ENCODE data around the gene SCAMP5. TPM values are rescaled to one million over a fixed set of nuclear protein-coding genes. Genes with fewer than 3 reads are reported as not detected.
A peak's percentile ranks its signal among the peaks of the same experiment; 100 is the strongest.

Gene SCAMP5
- total RNA-seq (under 1 TPM; 0.23 to 0.36 TPM), polyA plus RNA-seq (under 1 TPM in 2 of 3 donors, not detected in 1; 0.09 to 0.19 TPM), total RNA-seq (0.34 to 0.64 (median 0.52) reads per million in 6 experiments)

- Mint-ChIP-seq H3K27ac (peak within 1 kb of the TSS in 7 of 10 donors; percentile 22 to 84 (median 61)), H3K4me3 (peak within 1 kb of the TSS; percentile 77 to 94 (median 83)), H3K4me1 (peaks cover 15 to 18% (median 17%) of the 10 kb centered on the region in 4 donors), H3K9me3 (peaks cover 0 to 11% (median 0%) of the 10 kb centered on the region in 9 donors), H3K36me3 (peaks cover 0 to 5% (median 0%) of the 10 kb centered on the region in 3 donors), H3K27me3 (peaks cover 21 to 40% (median 34%) of the 10 kb centered on the region in 5 donors)
- ATAC-seq (peak; percentile 98), DNase-seq (peak; percentile 84 to 96 (median 90))
- POLR2A ChIA-PET, result interaction anchor here (0.5 to 1.0 kb wide), 4 partner anchors 13 to 1742 kb away, joined by 3 to 4 read pairs (median 3); partner anchors contain the start of genes C15orf39 and PPCDC
These were observed at the start of gene SCAMP5 for GRCh38 chr15:74995182-74995778. Gene SCAMP5, plus strand, starts transcription at chr15:74995563. Its CDS starts 16,277 bp downstream, at chr15:75011840.

GRCh38 chr15:74950078-74950908, 45.1 kb upstream of the SCAMP5 start:
- POLR2A ChIA-PET, result interaction anchor here (0.6 to 2.0 kb wide), 6 partner anchors 12 to 179 kb away, joined by 3 to 10 read pairs (median 4); partner anchors contain the start of gene COX5A
- Mint-ChIP-seq H3K36me3 (no peaks in the 10 kb centered on the region), H3K27me3 (no peaks in the 10 kb centered on the region), H3K27ac (peak overlapping the region in 1 of 10 donors; percentile 4), H3K4me1 (peaks cover 5 to 13% (median 8%) of the 10 kb centered on the region in 4 donors), H3K4me3 (no peak overlapping the region), H3K9me3 (no peaks in the 10 kb centered on the region)
- peak; percentile 88 to 96 for ATAC-seq
- peak; percentile 57 to 88 (median 76) for DNase-seq

DNA sequence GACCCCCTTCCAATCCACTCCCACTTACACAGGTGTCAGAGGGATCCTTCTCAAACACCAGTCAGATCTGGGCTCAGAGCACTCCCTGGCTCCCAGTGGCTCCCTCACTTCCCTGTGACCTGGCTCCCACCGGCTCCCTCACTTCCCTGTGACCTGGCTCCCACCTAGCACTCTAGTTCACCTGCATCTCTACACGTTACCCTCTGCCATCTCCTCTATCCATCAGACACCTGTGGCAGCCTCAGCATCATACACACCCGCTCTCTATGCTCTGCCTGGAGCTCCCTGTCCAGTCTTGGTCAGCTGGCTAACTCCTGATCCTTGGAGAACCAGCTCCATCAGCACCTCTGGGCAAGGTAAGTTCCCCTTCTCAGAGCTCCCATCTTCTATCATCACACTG, 44.4 kb upstream of the SCAMP5 start:
- H3K36me3 Mint-ChIP-seq, result no peaks in the 10 kb centered on the region
- H3K27me3 Mint-ChIP-seq, result peaks cover 0 to 3% (median 0%) of the 10 kb centered on the region in 5 donors
- no peak overlapping the region for H3K27ac Mint-ChIP-seq
- POLR2A ChIA-PET, result interaction anchor here (0.6 to 2.0 kb wide), 6 partner anchors 13 to 428 kb away, joined by 3 to 10 read pairs (median 4); partner anchors contain the start of gene COX5A
- ATAC-seq (no peak), DNase-seq (no peak)
- peaks cover 5 to 20% (median 13%) of the 10 kb centered on the region in 4 donors for H3K4me1 Mint-ChIP-seq
- H3K4me3 Mint-ChIP-seq, result peak overlapping the region in 1 of 10 donors; percentile 47
- no peaks in the 10 kb centered on the region for H3K9me3 Mint-ChIP-seq

DNA sequence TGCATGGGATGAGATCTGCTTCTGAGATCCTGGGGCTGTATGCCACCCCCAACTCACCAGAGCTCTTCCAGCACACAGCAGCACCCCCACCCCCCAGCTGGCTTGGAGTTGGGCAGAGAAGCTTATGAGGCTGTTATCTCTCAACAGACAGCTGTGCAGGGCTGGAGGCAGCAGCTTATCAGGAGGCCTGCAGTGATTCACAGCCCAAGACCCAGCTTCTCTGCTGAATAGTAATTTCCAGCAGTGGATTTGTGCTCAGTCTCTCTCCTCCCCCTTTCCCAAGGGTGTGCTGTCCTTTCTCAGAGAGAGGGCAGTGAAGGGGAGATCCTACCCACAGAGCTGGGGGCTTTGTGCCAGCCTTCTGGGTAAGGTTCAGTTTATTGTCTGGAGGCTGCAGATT, 40.8 kb upstream of the SCAMP5 start:
- no peak for ATAC-seq
- Mint-ChIP-seq H3K4me1 (peaks cover 13 to 45% (median 34%) of the 10 kb centered on the region in 4 donors), H3K27me3 (peaks cover 10 to 25% (median 18%) of the 10 kb centered on the region in 5 donors), H3K9me3 (no peaks in the 10 kb centered on the region), H3K4me3 (peak overlapping the region in 5 of 10 donors; percentile 39 to 71 (median 50)), H3K27ac (no peak overlapping the region), H3K36me3 (peaks cover 0 to 2% (median 0%) of the 10 kb centered on the region in 3 donors)
- no peak for DNase-seq
- POLR2A ChIA-PET, result interaction anchor here (0.8 to 1.5 kb wide), 3 partner anchors 16 to 49 kb away, joined by 3 read pairs; partner anchors contain the start of gene COX5A

GRCh38 chr15:74955017-74955416, 40.3 kb upstream of the SCAMP5 start:
- H3K27ac Mint-ChIP-seq, result no peak overlapping the region
- ATAC-seq (no peak), DNase-seq (no peak)
- peak overlapping the region; percentile 15 to 72 (median 50) for H3K4me3 Mint-ChIP-seq
- POLR2A ChIA-PET, result interaction anchor here (1.2 to 1.5 kb wide), 2 partner anchors 16 to 17 kb away, joined by 3 read pairs; partner anchors contain the start of gene COX5A
- H3K4me1 Mint-ChIP-seq, result peaks cover 14 to 46% (median 35%) of the 10 kb centered on the region in 4 donors
- peaks cover 10 to 30% (median 23%) of the 10 kb centered on the region in 5 donors for H3K27me3 Mint-ChIP-seq
- no peaks in the 10 kb centered on the region for H3K9me3 Mint-ChIP-seq
- H3K36me3 Mint-ChIP-seq, result peaks cover 0 to 2% (median 0%) of the 10 kb centered on the region in 3 donors

- no peak overlapping the region for H3K27ac Mint-ChIP-seq
- peak overlapping the region; percentile 32 to 86 (median 50) for H3K4me3 Mint-ChIP-seq
- H3K27me3 Mint-ChIP-seq, result peaks cover 10 to 31% (median 26%) of the 10 kb centered on the region in 5 donors
- POLR2A ChIA-PET, result interaction anchor here (0.7 to 1.7 kb wide), 4 partner anchors 18 to 339 kb away, joined by 3 to 10 read pairs (median 4); partner anchors contain the start of genes COX5A and PPCDC
- DNase-seq (peak; percentile 28 to 71 (median 48)), ATAC-seq (peak; percentile 61 to 63)
- no peaks in the 10 kb centered on the region for H3K9me3 Mint-ChIP-seq
- H3K4me1 Mint-ChIP-seq, result peaks cover 10 to 40% (median 33%) of the 10 kb centered on the region in 4 donors
- peaks cover 0 to 2% (median 0%) of the 10 kb centered on the region in 3 donors for H3K36me3 Mint-ChIP-seq
These were observed 39.3 kb upstream of the SCAMP5 start for GRCh38 chr15:74955796-74956647.

GRCh38 chr15:74956648-74957475, 38.5 kb upstream of the SCAMP5 start, which contains the start of gene RPP25:
Gene RPP25, minus strand, starts transcription at chr15:74956772. Its CDS starts 189 bp downstream, at chr15:74956583.
- Mint-ChIP-seq H3K4me3 (peak within 1 kb of the TSS; percentile 71 to 86 (median 80)), H3K36me3 (peaks cover 0 to 2% (median 0%) of the 10 kb centered on the region in 3 donors), H3K27me3 (peaks cover 10 to 33% (median 29%) of the 10 kb centered on the region in 5 donors), H3K27ac (peak within 1 kb of the TSS in 2 of 10 donors; percentile 15 to 37), H3K9me3 (no peaks in the 10 kb centered on the region), H3K4me1 (peaks cover 9 to 40% (median 33%) of the 10 kb centered on the region in 4 donors)
- DNase-seq, result peak; percentile 18 to 77 (median 51)
- POLR2A ChIA-PET, result interaction anchor here (0.5 to 1.7 kb wide), 10 partner anchors 11 to 339 kb away, joined by 3 to 10 read pairs (median 4); partner anchors contain the start of genes C15orf39, COX5A, EDC3 and PPCDC
- peak; percentile 85 to 88 for ATAC-seq

- POLR2A ChIA-PET, result interaction anchor here (0.8 to 1.7 kb wide), 5 partner anchors 20 to 262 kb away, joined by 3 to 10 read pairs (median 5); partner anchors contain the start of genes C15orf39, COX5A, EDC3 and PPCDC
- H3K4me3 Mint-ChIP-seq, result peak overlapping the region; percentile 62 to 86 (median 77)
- H3K27ac Mint-ChIP-seq, result no peak overlapping the region
- peaks cover 10 to 33% (median 31%) of the 10 kb centered on the region in 5 donors for H3K27me3 Mint-ChIP-seq
- ATAC-seq, result peak in 1 of 2 donors; percentile 14
- no peak for DNase-seq
- no peaks in the 10 kb centered on the region for H3K9me3 Mint-ChIP-seq
- peaks cover 0 to 2% (median 0%) of the 10 kb centered on the region in 3 donors for H3K36me3 Mint-ChIP-seq
- H3K4me1 Mint-ChIP-seq, result peaks cover 9 to 40% (median 33%) of the 10 kb centered on the region in 4 donors
These were observed 37.8 kb upstream of the SCAMP5 start for GRCh38 chr15:74957476-74958035.

DNA sequence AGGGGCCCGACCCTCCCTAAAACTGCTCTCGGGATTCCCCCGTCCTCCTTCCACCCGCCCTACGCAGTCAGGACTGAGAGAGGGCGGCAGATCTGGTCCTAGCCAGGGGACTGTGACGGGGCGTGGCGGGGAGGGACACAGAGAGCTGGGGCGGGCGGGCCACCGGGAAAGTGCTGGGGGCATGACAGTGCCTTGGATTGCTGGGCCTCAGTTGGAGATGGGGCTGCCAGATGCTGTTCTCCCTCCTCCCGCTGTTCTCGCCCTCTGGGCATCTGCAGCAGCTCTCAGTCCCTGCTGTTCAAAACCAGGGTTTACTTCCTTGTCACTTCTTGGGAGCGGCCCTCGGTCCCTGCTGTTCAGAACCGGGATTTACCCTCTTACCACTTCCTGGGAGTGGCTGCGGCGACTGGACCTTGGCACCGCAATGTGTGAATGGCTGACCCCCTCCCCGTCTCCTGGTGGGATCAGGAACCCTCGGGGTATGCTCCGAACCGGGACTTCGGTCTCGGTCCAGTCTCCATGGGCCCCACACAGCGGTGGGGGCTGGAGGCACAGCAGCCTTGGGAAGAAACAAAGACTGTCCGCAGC, 36.9 kb upstream of the SCAMP5 start:
- POLR2A ChIA-PET, result interaction anchor here (1.1 kb wide), 1 partner anchor 154 kb away, joined by 3 read pairs; no protein-coding TSS in a partner anchor
- H3K4me1 Mint-ChIP-seq, result peaks cover 9 to 40% (median 33%) of the 10 kb centered on the region in 4 donors
- H3K27ac Mint-ChIP-seq, result peak overlapping the region in 2 of 10 donors; percentile 48 to 59
- no peaks in the 10 kb centered on the region for H3K9me3 Mint-ChIP-seq
- ATAC-seq (no peak), DNase-seq (no peak)
- H3K4me3 Mint-ChIP-seq, result peak overlapping the region in 9 of 10 donors; percentile 55 to 80 (median 68)
- H3K27me3 Mint-ChIP-seq, result peaks cover 10 to 36% (median 31%) of the 10 kb centered on the region in 5 donors
- H3K36me3 Mint-ChIP-seq, result peaks cover 0 to 2% (median 0%) of the 10 kb centered on the region in 3 donors

Data from naive thymus-derived CD8-positive, alpha-beta T cell (primary cell).